Subcutaneous abdominal adipose tissue (tissue), 5 donors: ENCODE data around the gene GSK3A.
A peak's percentile ranks its signal among the peaks of the same experiment; 100 is the strongest.

Experiments
- H3K27ac ChIP-seq: one replicate; pipeline ENCODE4 v1.7.0; 2013; ENCODE audit warnings: low read depth, mild to moderate bottlenecking, inconsistent platforms, low read length, moderate library complexity
- H3K27me3 ChIP-seq, 5 donors: one replicate each; pipeline ENCODE4 v1.7.0; 2013; ENCODE audit warnings: low read length in 5 of 5, inconsistent platforms in 1 of 5; ENCODE audit not compliant: control insufficient read depth in 5 of 5, insufficient read depth in 4 of 5
- H3K36me3 ChIP-seq, 5 donors: one replicate each; pipeline ENCODE4 v1.7.0; 2013; ENCODE audit warnings: low read length in 5 of 5; ENCODE audit not compliant: control insufficient read depth in 5 of 5, insufficient read depth in 5 of 5
- H3K4me1 ChIP-seq, 5 donors: one replicate each; pipeline ENCODE4 v1.7.0; 2013; ENCODE audit warnings: low read length in 5 of 5, mild to moderate bottlenecking in 3 of 5, moderate library complexity in 1 of 5; ENCODE audit not compliant: control insufficient read depth in 5 of 5, insufficient read depth in 5 of 5
- H3K4me3 ChIP-seq, 5 donors: one replicate each; pipeline ENCODE4 v1.7.0; 2013; ENCODE audit warnings: low read length in 5 of 5, low read depth in 1 of 5
- H3K9ac ChIP-seq, 5 donors: one replicate each; pipeline ENCODE4 v1.7.0; 2013; ENCODE audit warnings: low read length in 5 of 5, mild to moderate bottlenecking in 4 of 5, moderate library complexity in 3 of 5
- H3K9me3 ChIP-seq, 5 donors: one replicate each; pipeline ENCODE4 v1.7.0; 2013; ENCODE audit warnings: low read length in 5 of 5; ENCODE audit not compliant: control insufficient read depth in 5 of 5
- donor health status: healthy.
- donor health status: healthy.
- donor health status: healthy.
- donor health status: healthy.
- donor health status: healthy.

The GSK3A gene

DNA sequence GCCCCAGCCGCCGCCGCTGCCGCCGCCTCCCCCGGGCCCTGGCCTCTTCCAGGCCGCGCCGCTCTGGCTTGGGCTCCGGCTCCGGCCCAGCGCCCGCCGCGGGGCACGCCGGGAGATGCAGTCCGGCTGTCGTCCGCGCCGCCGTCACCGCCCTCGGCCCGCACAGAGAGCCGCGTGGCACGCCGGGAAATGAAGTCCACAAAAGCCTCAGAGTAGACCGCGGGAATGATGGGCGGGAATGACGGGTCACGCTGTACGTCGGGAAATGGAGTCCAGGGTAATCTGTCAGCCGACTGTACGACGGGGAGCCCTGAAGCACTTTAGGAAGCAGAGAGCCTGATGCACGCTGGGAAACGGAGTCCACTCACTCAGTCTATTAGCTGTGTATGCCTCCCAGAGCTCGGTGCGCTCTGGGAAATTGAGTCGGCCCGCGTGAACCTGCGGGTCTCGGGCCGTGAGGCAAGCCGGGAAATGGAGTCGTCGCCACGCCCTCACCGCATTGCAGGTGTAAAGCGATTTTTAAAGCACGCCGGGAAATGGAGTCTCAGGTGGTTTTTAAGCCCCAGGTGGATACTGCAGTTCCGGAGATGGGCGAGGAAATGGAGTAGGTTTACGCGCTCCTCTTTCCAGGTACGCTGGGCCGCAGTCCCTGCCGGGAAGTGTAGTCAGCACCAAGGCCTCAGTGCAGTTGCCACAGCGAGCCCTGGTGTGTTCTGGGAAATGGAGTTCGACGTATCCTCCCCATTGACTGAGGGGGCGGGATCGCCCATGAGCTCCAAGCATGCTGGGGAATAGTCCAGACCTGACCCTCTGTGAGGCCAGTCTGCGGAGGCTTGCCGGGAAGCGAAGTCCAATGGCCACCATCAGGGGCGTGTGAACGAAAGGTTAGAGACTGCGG, at the start of gene GSK3A:
Gene GSK3A, minus strand, starts transcription at position 91 of the 898 bp plus-strand sequence. CDS start 137 bp downstream, outside the sequence.
- Histone ChIP-seq H3K9ac (peak within 1 kb of the TSS; percentile 92 to 99 (median 98)), H3K4me3 (peak within 1 kb of the TSS; percentile 76 to 92 (median 77)), H3K36me3 (peaks cover 0 to 21% (median 12%) of the 10 kb centered on the region in 5 donors), H3K27ac (peak within 1 kb of the TSS; percentile 95), H3K4me1 (peaks cover 24 to 58% (median 49%) of the 10 kb centered on the region in 5 donors), H3K27me3 (peaks cover 0 to 7% (median 0%) of the 10 kb centered on the region in 5 donors), H3K9me3 (no peaks in the 10 kb centered on the region)

DNA sequence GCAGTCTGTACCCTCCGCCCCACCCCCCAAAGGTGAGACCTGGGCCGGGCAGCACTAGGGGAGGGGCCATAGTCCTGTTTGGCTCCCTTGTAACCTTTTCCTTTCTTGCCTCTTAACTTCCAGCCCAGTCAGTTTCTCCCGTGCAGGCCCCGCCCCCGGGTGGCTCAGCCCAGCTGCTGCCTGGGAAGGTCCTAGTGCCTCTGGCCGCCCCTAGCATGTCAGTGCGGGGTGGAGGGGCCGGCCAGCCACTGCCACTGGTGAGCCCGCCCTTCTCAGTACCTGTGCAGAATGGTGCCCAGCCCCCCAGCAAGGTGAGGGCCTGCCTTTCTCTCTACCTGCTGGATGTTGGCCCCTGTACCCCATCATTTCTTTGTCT, 49.0 kb upstream of the GSK3A start:
- H3K27ac ChIP-seq = no peak overlapping the region
- H3K9me3 ChIP-seq = no peaks in the 10 kb centered on the region

DNA sequence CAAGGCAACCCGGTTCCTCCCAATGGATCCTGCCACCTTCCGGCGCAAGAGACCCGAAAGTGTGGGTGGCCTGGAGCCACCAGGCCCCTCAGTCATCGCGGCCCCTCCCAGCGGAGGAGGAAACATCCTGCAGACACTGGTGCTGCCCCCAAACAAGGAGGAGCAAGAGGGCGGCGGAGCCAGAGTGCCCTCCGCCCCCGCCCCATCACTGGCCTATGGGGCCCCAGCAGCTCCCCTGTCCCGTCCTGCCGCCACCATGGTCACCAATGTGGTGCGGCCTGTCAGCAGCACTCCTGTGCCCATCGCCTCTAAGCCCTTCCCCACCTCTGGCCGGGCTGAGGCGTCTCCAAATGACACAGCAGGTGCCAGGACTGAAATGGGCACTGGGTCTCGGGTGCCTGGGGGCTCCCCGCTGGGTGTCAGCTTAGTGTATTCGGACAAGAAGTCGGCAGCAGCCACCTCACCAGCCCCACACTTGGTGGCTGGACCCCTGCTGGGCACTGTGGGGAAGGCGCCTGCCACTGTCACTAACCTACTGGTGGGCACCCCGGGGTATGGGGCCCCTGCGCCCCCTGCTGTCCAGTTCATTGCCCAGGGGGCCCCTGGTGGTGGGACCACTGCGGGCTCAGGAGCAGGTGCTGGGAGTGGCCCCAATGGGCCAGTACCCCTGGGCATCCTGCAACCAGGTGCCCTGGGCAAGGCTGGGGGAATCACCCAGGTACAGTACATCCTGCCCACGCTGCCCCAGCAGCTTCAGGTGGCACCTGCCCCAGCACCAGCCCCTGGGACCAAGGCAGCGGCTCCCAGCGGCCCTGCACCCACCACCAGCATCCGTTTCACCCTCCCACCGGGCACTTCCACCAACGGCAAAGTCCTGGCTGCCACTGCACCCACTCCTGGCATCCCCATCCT, 48.4 kb upstream of the GSK3A start:
- H3K9me3 ChIP-seq = no peaks in the 10 kb centered on the region
- no peak overlapping the region for H3K27ac ChIP-seq
- H3K4me1 ChIP-seq = peaks cover 4 to 10% (median 10%) of the 10 kb centered on the region in 5 donors
- H3K36me3 ChIP-seq = peaks cover 0 to 86% (median 85%) of the 10 kb centered on the region in 5 donors
- H3K27me3 ChIP-seq = no peaks in the 10 kb centered on the region
- H3K4me3 ChIP-seq = no peak overlapping the region
- no peak overlapping the region for H3K9ac ChIP-seq

More for the DNA sequence above, 49.0 kb upstream of the GSK3A start:
- Histone ChIP-seq H3K27me3 (no peaks in the 10 kb centered on the region), H3K4me1 (peaks cover 0 to 3% (median 3%) of the 10 kb centered on the region in 5 donors), H3K9ac (no peak overlapping the region), H3K4me3 (no peak overlapping the region), H3K36me3 (peaks cover 0 to 86% (median 85%) of the 10 kb centered on the region in 5 donors)

DNA sequence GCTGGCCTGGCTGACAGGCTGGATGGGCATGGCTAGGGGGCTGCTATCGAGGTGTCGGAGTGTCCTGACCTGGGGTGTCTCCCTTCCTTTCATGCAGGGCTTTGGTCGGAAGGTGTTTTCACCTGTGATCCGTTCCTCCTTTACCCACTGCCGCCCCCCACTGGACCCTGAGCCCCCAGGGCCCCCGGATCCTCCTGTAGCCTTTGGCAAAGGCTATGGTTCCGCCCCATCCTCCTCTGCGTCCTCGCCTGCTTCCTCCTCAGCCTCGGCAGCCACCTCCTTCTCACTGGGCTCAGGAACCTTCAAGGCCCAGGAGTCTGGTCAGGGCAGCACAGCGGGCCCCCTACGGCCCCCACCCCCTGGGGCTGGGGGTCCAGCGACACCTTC, 47.7 kb upstream of the GSK3A start:
- Histone ChIP-seq H3K27me3 (no peaks in the 10 kb centered on the region), H3K9ac (no peak overlapping the region), H3K27ac (no peak overlapping the region), H3K4me3 (no peak overlapping the region), H3K9me3 (no peaks in the 10 kb centered on the region), H3K4me1 (peaks cover 9 to 16% (median 16%) of the 10 kb centered on the region in 5 donors), H3K36me3 (peaks cover 0 to 83% (median 79%) of the 10 kb centered on the region in 5 donors)

DNA sequence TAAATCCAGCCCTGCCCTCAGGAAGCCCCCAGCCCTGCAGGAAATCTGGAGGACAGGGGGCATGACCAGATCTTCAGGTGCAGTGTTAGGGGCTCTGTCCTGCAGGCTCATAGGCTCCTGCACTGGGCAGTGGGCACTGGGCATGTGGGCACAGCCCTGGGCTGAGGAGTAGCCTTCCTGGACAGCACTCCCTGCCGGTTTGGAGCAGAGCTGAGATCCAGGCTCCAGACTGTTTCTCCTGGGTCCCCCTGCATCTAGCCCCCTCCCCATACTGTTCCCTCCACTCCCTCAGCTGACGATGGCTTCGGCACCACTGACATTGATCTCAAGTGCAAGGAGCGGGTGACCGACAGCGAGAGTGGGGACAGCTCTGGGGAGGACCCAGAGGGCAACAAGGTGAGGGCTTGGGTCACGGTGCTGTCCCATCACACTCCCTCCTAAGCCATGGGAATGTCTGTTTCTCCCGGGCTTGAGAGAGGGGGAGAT, 47.2 kb upstream of the GSK3A start:
- Histone ChIP-seq H3K4me3 (no peak overlapping the region), H3K27me3 (no peaks in the 10 kb centered on the region), H3K4me1 (peaks cover 11 to 22% (median 22%) of the 10 kb centered on the region in 5 donors), H3K36me3 (peaks cover 0 to 80% (median 77%) of the 10 kb centered on the region in 5 donors), H3K9me3 (no peaks in the 10 kb centered on the region), H3K9ac (no peak overlapping the region), H3K27ac (no peak overlapping the region)

DNA sequence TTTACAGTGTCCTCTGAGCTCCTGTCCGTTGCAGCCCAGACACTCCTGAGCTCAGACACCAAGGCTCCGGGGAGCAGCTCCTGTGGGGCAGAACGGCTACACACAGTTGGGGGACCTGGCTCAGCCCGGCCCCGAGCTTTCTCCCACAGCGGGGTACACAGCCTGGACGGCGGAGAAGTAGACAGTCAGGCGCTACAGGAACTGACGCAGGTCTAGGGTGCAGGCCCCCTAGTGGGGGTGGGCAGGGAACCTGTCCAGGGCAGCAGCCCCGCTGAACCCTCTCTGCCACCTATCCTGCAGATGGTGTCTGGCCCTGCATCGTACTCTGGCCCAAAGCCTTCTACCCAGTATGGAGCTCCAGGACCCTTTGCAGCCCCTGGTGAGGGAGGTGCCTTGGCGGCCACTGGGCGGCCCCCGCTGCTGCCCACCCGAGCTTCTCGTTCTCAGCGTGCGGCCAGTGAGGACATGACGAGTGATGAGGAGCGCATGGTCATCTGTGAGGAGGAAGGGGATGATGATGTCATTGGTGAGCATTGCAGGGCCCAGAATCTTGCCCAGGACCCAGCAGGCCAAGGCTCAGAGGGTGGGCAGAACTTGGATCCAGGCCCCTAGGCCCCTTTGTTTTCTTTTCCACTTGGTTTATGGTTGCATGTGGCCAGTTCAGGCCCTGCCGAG, 46.6 kb upstream of the GSK3A start:
- H3K27me3 ChIP-seq = no peaks in the 10 kb centered on the region
- H3K4me3 ChIP-seq = no peak overlapping the region
- H3K27ac ChIP-seq = no peak overlapping the region
- no peaks in the 10 kb centered on the region for H3K9me3 ChIP-seq
- peaks cover 0 to 74% (median 71%) of the 10 kb centered on the region in 5 donors for H3K36me3 ChIP-seq
- peaks cover 11 to 23% (median 23%) of the 10 kb centered on the region in 5 donors for H3K4me1 ChIP-seq
- no peak overlapping the region for H3K9ac ChIP-seq

DNA sequence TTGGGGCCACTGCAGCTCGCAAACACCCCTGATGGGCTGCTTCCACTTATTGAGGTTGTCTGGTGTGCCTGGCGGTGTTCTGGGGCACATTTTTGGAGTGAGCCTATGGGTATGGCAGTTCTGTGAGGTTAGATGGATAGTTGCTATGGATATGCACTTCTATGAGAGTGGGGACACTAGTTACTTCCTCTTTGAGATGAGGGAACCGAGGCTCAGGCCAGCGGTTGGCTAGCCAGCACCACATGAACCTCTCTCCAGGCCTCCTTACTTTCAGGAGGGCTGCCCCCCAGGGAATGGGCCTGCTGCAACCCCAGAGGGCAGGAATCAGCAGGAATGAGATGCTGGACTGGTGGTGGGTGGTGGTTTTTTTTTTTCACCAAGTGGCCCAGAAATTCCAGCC, 46.0 kb upstream of the GSK3A start:
- Histone ChIP-seq H3K4me1 (peaks cover 11 to 25% (median 25%) of the 10 kb centered on the region in 5 donors), H3K27me3 (no peaks in the 10 kb centered on the region)

DNA sequence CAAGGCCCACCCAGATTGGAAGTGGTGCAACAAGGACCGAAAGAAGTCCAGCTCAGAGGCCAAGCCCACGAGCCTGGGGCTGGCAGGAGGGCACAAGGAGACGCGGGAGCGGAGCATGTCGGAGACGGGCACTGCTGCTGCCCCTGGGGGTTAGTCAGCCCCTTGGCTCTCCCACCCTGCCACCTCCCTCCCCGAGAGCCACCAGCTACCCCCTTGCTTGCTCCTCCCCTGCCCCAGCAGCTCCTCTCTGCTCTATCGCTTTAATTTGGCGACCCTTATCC, 45.4 kb upstream of the GSK3A start:
- H3K9ac ChIP-seq = no peak overlapping the region
- no peaks in the 10 kb centered on the region for H3K27me3 ChIP-seq
- no peak overlapping the region for H3K4me3 ChIP-seq
- peaks cover 15 to 31% (median 31%) of the 10 kb centered on the region in 5 donors for H3K4me1 ChIP-seq
- no peaks in the 10 kb centered on the region for H3K9me3 ChIP-seq
- H3K27ac ChIP-seq = no peak overlapping the region
- H3K36me3 ChIP-seq = peaks cover 0 to 61% (median 59%) of the 10 kb centered on the region in 5 donors

More for the DNA sequence above, 46.0 kb upstream of the GSK3A start:
- Histone ChIP-seq H3K4me3 (no peak overlapping the region), H3K36me3 (peaks cover 0 to 67% (median 65%) of the 10 kb centered on the region in 5 donors), H3K9me3 (no peaks in the 10 kb centered on the region), H3K9ac (no peak overlapping the region), H3K27ac (no peak overlapping the region)

DNA sequence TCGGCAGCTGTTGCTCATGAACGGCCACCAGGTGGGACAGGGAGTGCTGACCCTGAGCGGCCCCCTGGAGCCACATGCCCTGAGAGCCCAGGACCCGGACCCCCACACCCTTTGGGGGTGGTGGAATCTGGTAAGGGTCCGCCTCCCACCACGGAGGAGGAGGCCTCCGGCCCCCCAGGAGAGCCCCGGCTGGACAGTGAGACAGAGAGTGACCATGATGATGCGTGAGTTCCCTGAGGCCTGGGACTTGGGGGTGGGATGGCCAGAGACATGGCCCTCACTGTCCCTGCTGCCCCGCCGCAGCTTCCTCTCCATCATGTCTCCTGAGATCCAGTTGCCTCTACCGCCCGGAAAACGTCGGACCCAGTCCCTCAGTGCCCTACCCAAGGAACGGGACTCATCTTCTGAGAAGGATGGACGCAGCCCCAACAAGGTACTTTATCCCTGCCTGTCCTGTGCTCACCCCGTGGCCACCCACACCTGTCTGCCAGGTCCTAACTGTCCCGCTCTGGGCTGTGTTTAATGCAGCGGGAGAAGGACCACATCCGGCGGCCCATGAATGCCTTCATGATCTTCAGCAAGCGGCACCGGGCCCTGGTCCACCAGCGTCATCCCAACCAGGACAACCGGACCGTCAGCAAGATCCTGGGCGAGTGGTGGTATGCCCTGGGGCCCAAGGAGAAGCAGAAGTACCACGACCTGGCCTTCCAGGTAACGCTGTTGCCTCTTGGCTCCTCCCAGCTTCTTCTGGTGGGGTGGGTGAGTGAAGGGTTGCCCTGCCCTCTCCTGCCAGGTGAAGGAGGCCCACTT, 44.8 kb upstream of the GSK3A start:
- no peak overlapping the region for H3K27ac ChIP-seq
- H3K9me3 ChIP-seq = no peaks in the 10 kb centered on the region
- peaks cover 15 to 36% (median 35%) of the 10 kb centered on the region in 5 donors for H3K4me1 ChIP-seq
- H3K36me3 ChIP-seq = peaks cover 0 to 56% (median 53%) of the 10 kb centered on the region in 5 donors
- H3K4me3 ChIP-seq = no peak overlapping the region
- no peaks in the 10 kb centered on the region for H3K27me3 ChIP-seq
- no peak overlapping the region for H3K9ac ChIP-seq
